Measurements from ENCODE around the gene BRD9.

DNA sequence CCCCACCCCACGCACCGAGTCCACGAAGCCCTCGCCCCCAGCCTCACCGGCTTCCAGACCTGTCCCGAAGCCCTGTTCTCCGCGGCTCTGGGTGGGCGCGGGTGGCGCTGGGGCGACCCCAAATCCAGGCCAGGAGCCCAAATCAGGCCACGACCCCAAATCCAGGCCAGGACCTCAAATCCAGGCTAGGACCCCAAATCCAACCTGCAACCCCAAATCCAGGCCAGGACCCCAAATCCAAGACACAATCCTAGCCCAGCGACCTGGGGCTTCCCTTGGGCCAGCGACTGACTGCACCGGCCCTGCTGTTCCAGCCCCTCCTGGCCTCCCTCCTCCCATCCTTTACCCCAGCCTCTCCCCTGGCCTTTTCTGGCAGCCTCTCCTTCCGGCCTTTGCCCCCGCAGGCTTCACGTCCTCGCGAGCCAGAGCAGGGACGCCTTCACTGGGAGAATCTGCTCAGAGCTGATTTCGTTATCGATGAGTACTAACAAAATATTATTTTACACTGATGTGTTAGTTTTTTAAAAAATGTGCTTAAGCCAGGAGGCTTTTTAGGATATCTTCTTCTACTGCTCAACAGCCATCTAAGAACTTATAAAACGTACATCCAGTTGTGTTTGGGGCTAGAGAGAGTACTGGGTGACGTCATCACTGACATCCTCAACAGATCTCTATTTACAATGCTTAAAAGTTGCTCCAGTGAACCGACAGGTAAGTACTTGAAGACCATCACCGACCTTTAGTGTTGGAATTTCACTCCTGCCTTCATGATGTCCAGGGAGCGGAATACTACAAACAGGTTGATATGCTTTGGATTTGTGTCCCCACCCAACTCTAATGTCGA is 34.8 kb upstream of the BRD9 start:
- TF ChIP-seq, protein P1, sequence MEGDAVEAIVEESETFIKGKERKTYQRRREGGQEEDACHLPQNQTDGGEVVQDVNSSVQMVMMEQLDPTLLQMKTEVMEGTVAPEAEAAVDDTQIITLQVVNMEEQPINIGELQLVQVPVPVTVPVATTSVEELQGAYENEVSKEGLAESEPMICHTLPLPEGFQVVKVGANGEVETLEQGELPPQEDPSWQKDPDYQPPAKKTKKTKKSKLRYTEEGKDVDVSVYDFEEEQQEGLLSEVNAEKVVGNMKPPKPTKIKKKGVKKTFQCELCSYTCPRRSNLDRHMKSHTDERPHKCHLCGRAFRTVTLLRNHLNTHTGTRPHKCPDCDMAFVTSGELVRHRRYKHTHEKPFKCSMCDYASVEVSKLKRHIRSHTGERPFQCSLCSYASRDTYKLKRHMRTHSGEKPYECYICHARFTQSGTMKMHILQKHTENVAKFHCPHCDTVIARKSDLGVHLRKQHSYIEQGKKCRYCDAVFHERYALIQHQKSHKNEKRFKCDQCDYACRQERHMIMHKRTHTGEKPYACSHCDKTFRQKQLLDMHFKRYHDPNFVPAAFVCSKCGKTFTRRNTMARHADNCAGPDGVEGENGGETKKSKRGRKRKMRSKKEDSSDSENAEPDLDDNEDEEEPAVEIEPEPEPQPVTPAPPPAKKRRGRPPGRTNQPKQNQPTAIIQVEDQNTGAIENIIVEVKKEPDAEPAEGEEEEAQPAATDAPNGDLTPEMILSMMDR (IDR thresholded peaks at IDR 0.05) = no peak
- no peak for TF ChIP-seq POLR2A (IDR thresholded peaks at IDR 0.05)

Measured in thyroid gland (tissue), 4 donors.